DOHH2 (cell line): ENCODE results near the gene FA2H.
"Not testable (repeated sequence)": the region's sequence is repeated elsewhere in the genome, so short reads cannot be mapped to it uniquely, and the experiment has no call there.

Source experiments
- H3F3A ChIP-seq: fragments of 200-600 bp; sonication (generic), shearing (Covaris generic); 2 replicates; pipeline ENCODE4 v1.6.0; 2016; ENCODE audit warnings: antibody characterized with exemption, mild to moderate bottlenecking; ENCODE audit not compliant: control insufficient read depth, insufficient read depth
- H3K27ac ChIP-seq: fragments of 200-600 bp; sonication (generic); 2 replicates; pipeline ENCODE4 v1.5.1; 2014; ENCODE audit warnings: low read depth, mild to moderate bottlenecking, low read length, moderate library complexity
- H3K27me3 ChIP-seq: fragments of 200-600 bp; sonication (generic); 2 replicates; pipeline ENCODE4 v1.6.1; 2014; ENCODE audit warnings: mild to moderate bottlenecking, low read length, mixed read lengths; ENCODE audit not compliant: control insufficient read depth
- H3K36me3 ChIP-seq: fragments of 200-600 bp; sonication (generic); 2 replicates; pipeline ENCODE4 v1.6.1; 2014; ENCODE audit warnings: mild to moderate bottlenecking, low read length, moderate library complexity, mixed read lengths; ENCODE audit not compliant: control insufficient read depth
- H3K4me1 ChIP-seq: fragments of 200-600 bp; sonication (generic); 2 replicates; pipeline ENCODE4 v1.6.1; 2014; ENCODE audit warnings: mild to moderate bottlenecking, low read length, mixed read lengths; ENCODE audit not compliant: control insufficient read depth
- H3K4me2 ChIP-seq: fragments of 200-600 bp; sonication (generic); 2 replicates; pipeline ENCODE4 v1.6.0; 2014; ENCODE audit warnings: mild to moderate bottlenecking, low read length, moderate library complexity
- H3K4me3 ChIP-seq: fragments of 200-600 bp; sonication (generic); 2 replicates; pipeline ENCODE4 v1.5.1; 2014; ENCODE audit warnings: mild to moderate bottlenecking, low read length, mixed read lengths
- H3K79me2 ChIP-seq: fragments of 200-600 bp; sonication (generic); 2 replicates; pipeline ENCODE4 v1.6.1; 2014; ENCODE audit warnings: mild to moderate bottlenecking, low read length, mixed read lengths; ENCODE audit not compliant: control insufficient read depth
- H3K9me2 ChIP-seq: fragments of 200-600 bp; sonication (generic); replicated peaks from 2 replicates; pipeline ENCODE4 v1.6.1; 2014; ENCODE audit warnings: mild to moderate bottlenecking, low read length, mixed read lengths; ENCODE audit not compliant: control insufficient read depth
- H3K9me3 ChIP-seq: fragments of 200-600 bp; sonication (generic); 2 replicates; pipeline ENCODE4 v1.6.1; 2014; ENCODE audit warnings: antibody characterized with exemption, low read length, mixed read lengths; ENCODE audit not compliant: control insufficient read depth, insufficient read depth
- H4K20me1 ChIP-seq: fragments of 200-600 bp; sonication (generic); 2 replicates; pipeline ENCODE4 v1.6.0; 2014; ENCODE audit warnings: low read depth, mild to moderate bottlenecking, antibody characterized with exemption, low read length, moderate library complexity; ENCODE audit not compliant: control insufficient read depth, insufficient read depth
- CTCF ChIP-seq: fragments of 200-600 bp; sonication (generic); IDR thresholded peaks from one replicate; pipeline ENCODE4 v1.5.1; 2014; ENCODE audit warnings: antibody characterized with exemption, mild to moderate bottlenecking, low read depth, low read length; ENCODE audit not compliant: poor library complexity, severe bottlenecking
- EZH2phosphoT487 ChIP-seq: fragments of 200-600 bp; sonication (generic); IDR thresholded peaks from 2 replicates; pipeline ENCODE4 v1.6.1; 2017; ENCODE audit warnings: borderline replicate concordance, mild to moderate bottlenecking, antibody characterized with exemption, low read length, moderate library complexity, mixed read lengths

FA2H gene

GRCh38 chr16:74792225-74792624 is 17.6 kb upstream of the FA2H start:
- Histone ChIP-seq H3K4me3 (no peak overlapping the region), H3K4me2 (no peak overlapping the region), H3K27me3 (peaks cover 16% of the 10 kb centered on the region), H3K36me3 (no peaks in the 10 kb centered on the region), H3K4me1 (no peaks in the 10 kb centered on the region), H3K9me2 (no peaks in the 10 kb centered on the region), H3K27ac (no peak overlapping the region), H3K9me3 (no peaks in the 10 kb centered on the region), H3F3A (no peaks in the 10 kb centered on the region), H4K20me1 (no peaks in the 10 kb centered on the region), H3K79me2 (no peaks in the 10 kb centered on the region)
- no peak for TF ChIP-seq EZH2phosphoT487
- TF ChIP-seq CTCF = no peak

- not testable (repeated sequence) for H3K9me3 ChIP-seq
These were observed 17.1 kb upstream of the FA2H start for GRCh38 chr16:74791749-74792148.

GRCh38 chr16:74788108-74788507 is 13.5 kb upstream of the FA2H start:
- H3K4me3 ChIP-seq = no peak overlapping the region
- no peak for TF ChIP-seq CTCF
- TF ChIP-seq EZH2phosphoT487 = no peak
- no peak overlapping the region for H3K27ac ChIP-seq
- no peaks in the 10 kb centered on the region for H3K36me3 ChIP-seq
- no peaks in the 10 kb centered on the region for H3K9me3 ChIP-seq
- H3K4me2 ChIP-seq = no peak overlapping the region
- H3K27me3 ChIP-seq = no peaks in the 10 kb centered on the region; the same call in 1 of the 2 replicates
- H3K9me2 ChIP-seq = no peaks in the 10 kb centered on the region
- no peaks in the 10 kb centered on the region for H3F3A ChIP-seq
- no peaks in the 10 kb centered on the region for H4K20me1 ChIP-seq
- H3K79me2 ChIP-seq = no peaks in the 10 kb centered on the region
- H3K4me1 ChIP-seq = no peaks in the 10 kb centered on the region

More at GRCh38 chr16:74791749-74792148, 17.1 kb upstream of the FA2H start:
- H4K20me1 ChIP-seq, H3K27ac ChIP-seq, H3K9me2 ChIP-seq, H3K36me3 ChIP-seq, H3K4me1 ChIP-seq, H3F3A ChIP-seq, H3K79me2 ChIP-seq, H3K4me2 ChIP-seq, H3K4me3 ChIP-seq: not testable (repeated sequence)
- peaks cover 16% of the 10 kb centered on the region for H3K27me3 ChIP-seq

GRCh38 chr16:74785031-74785430 is 10.4 kb upstream of the FA2H start:
- Histone ChIP-seq H3F3A (no peaks in the 10 kb centered on the region), H3K4me1 (no peaks in the 10 kb centered on the region), H3K4me2 (no peak overlapping the region), H3K27ac (no peak overlapping the region), H4K20me1 (no peaks in the 10 kb centered on the region), H3K9me3 (no peaks in the 10 kb centered on the region), H3K27me3 (peaks cover 3% of the 10 kb centered on the region), H3K4me3 (no peak overlapping the region), H3K36me3 (no peaks in the 10 kb centered on the region), H3K9me2 (no peaks in the 10 kb centered on the region), H3K79me2 (no peaks in the 10 kb centered on the region)
- TF ChIP-seq EZH2phosphoT487 (no peak), CTCF (no peak)
